Endodermal cell (in vitro differentiated cells): ENCODE data around the gene IMMP2L. TPM values are rescaled to one million over a fixed set of nuclear protein-coding genes. Genes with fewer than 3 reads are reported as not detected.
"Not testable (repeated sequence)": the region's sequence is repeated elsewhere in the genome, so short reads cannot be mapped to it uniquely, and the experiment has no call there.

Experiments used
- DNase-seq: peaks from one replicate; pipeline ENCODE4 v3.0.0-alpha.2; 2017
- H3K27ac ChIP-seq: 2 replicates; pipeline ENCODE4 v1.5.1; 2013; ENCODE audit warnings: mild to moderate bottlenecking, low read depth, low read length, moderate library complexity
- H3K27me3 ChIP-seq: 2 replicates; pipeline ENCODE4 v1.6.1; 2013; ENCODE audit warnings: mild to moderate bottlenecking, low read length, moderate library complexity; ENCODE audit not compliant: insufficient read depth, control insufficient read depth, poor library complexity, severe bottlenecking
- H3K36me3 ChIP-seq: 2 replicates; pipeline ENCODE4 v1.7.0; 2013; ENCODE audit warnings: mild to moderate bottlenecking, low read length, moderate library complexity; ENCODE audit not compliant: control insufficient read depth, insufficient read depth
- H3K4me1 ChIP-seq: one replicate; pipeline ENCODE4 v1.7.0; 2013; ENCODE audit warnings: low read length; ENCODE audit not compliant: control insufficient read depth, insufficient read depth
- H3K4me3 ChIP-seq: 2 replicates; pipeline ENCODE4 v1.5.1; 2013; ENCODE audit warnings: mild to moderate bottlenecking, low read length, moderate library complexity
- H3K9ac ChIP-seq: 2 replicates; pipeline ENCODE4 v1.6.1; 2013; ENCODE audit warnings: mild to moderate bottlenecking, low read length, moderate library complexity; ENCODE audit not compliant: poor library complexity, severe bottlenecking; ENCODE audit errors: extremely low read depth
- H3K9me3 ChIP-seq: 2 replicates; pipeline ENCODE4 v1.6.1; 2013; ENCODE audit warnings: mild to moderate bottlenecking, low read length, moderate library complexity; ENCODE audit not compliant: control insufficient read depth
- H3K27ac Mint-ChIP-seq: 2 replicates; pipeline ENCODE4 v1.8.0; 2020; ENCODE audit warnings: mixed read lengths
- H3K27me3 Mint-ChIP-seq: 2 replicates; pipeline ENCODE4 v1.8.0; 2021; ENCODE audit warnings: mild to moderate bottlenecking, mixed read lengths; ENCODE audit not compliant: insufficient read depth
- H3K36me3 Mint-ChIP-seq: 2 replicates; pipeline ENCODE4 v1.8.0; 2020; ENCODE audit warnings: low read depth, mixed read lengths
- H3K4me1 Mint-ChIP-seq: 2 replicates; pipeline ENCODE4 v1.8.0; 2020; ENCODE audit warnings: mixed read lengths
- H3K4me3 Mint-ChIP-seq: 2 replicates; pipeline ENCODE4 v1.8.0; 2020; ENCODE audit warnings: mild to moderate bottlenecking, moderate library complexity, mixed read lengths
- H3K9me3 Mint-ChIP-seq: 2 replicates; pipeline ENCODE4 v1.8.0; 2020; ENCODE audit warnings: mild to moderate bottlenecking, mixed read lengths
- WGBS, 2 experiments: methylation state at CpG; one replicate each; pipeline versions ENCODE4 v1.1.5 to v1.1.7; 2013; ENCODE audit warnings: missing lambda C conversion rate in 2 of 2, mixed read lengths in 1 of 2; ENCODE audit not compliant: insufficient coverage in 1 of 2, insufficient read length in 1 of 2; 5-methylcytosine and 5-hydroxymethylcytosine counted together
- total RNA-seq, 2 donors: library from RNA; stranded (reverse); fragmentation: NEBNext Ultra II Directional in 1 of 2; extraction: Animal tissue kit (Norgen Biotek cat#: 25700) in 1 of 2; gene quantifications; 2 replicates in 1 of 2; 3 replicates in 1 of 2; pipeline ENCODE4 v1.2.1, GENCODE V29; 2021
- TF ChIP-seq, protein P1 (sequence below): fragments of 200-600 bp; sonication (generic); conservative IDR thresholded peaks from 2 replicates; pipeline ENCODE4 v1.5.0; 2021; ENCODE audit warnings: antibody characterized with exemption, mild to moderate bottlenecking

The IMMP2L gene
- total RNA-seq, 2 donors from 2014 or later: 17.7 to 19.4 TPM

DNA sequence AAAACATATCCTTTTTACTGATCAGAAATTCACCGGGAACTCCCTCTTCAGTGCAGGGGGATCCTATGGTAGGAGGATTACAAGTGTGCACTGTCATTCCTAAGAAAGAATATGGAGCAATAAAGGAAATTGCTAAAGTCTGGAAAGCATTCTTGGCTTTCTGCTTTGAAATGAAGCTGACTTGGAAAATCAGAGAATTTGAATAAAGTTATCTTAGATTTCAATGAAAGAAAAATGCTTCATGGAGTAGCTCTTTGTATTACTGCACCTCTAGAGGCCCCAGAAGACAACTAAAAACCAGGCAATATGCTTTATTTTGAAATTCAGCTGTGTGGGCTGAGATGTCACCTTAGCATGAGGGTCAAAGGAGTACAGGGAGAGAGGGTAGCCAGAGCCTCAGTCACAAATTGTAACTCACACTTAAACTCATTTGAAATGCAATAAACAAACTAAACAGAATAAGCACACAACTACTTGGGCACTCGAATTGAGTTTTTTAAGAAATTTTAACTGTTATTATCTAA, 102.5 kb downstream of the IMMP2L start:
- Histone ChIP-seq H3K9me3 (no peaks in the 10 kb centered on the region), H3K27ac (no peak overlapping the region), H3K4me1 (no peaks in the 10 kb centered on the region), H3K9ac (no peak overlapping the region), H3K4me3 (no peak overlapping the region), H3K27me3 (no peaks in the 10 kb centered on the region), H3K36me3 (no peaks in the 10 kb centered on the region)
- 96 to 100% methylated on average over 1 of the region's 2 CpGs for WGBS, 2 experiments
- Mint-ChIP-seq H3K4me1 (no peaks in the 10 kb centered on the region), H3K27ac (no peak overlapping the region), H3K9me3 (no peaks in the 10 kb centered on the region), H3K4me3 (no peak overlapping the region), H3K27me3 (no peaks in the 10 kb centered on the region), H3K36me3 (no peaks in the 10 kb centered on the region)
- TF ChIP-seq, protein P1, sequence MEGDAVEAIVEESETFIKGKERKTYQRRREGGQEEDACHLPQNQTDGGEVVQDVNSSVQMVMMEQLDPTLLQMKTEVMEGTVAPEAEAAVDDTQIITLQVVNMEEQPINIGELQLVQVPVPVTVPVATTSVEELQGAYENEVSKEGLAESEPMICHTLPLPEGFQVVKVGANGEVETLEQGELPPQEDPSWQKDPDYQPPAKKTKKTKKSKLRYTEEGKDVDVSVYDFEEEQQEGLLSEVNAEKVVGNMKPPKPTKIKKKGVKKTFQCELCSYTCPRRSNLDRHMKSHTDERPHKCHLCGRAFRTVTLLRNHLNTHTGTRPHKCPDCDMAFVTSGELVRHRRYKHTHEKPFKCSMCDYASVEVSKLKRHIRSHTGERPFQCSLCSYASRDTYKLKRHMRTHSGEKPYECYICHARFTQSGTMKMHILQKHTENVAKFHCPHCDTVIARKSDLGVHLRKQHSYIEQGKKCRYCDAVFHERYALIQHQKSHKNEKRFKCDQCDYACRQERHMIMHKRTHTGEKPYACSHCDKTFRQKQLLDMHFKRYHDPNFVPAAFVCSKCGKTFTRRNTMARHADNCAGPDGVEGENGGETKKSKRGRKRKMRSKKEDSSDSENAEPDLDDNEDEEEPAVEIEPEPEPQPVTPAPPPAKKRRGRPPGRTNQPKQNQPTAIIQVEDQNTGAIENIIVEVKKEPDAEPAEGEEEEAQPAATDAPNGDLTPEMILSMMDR: no peak
- DNase-seq: no peak

DNA sequence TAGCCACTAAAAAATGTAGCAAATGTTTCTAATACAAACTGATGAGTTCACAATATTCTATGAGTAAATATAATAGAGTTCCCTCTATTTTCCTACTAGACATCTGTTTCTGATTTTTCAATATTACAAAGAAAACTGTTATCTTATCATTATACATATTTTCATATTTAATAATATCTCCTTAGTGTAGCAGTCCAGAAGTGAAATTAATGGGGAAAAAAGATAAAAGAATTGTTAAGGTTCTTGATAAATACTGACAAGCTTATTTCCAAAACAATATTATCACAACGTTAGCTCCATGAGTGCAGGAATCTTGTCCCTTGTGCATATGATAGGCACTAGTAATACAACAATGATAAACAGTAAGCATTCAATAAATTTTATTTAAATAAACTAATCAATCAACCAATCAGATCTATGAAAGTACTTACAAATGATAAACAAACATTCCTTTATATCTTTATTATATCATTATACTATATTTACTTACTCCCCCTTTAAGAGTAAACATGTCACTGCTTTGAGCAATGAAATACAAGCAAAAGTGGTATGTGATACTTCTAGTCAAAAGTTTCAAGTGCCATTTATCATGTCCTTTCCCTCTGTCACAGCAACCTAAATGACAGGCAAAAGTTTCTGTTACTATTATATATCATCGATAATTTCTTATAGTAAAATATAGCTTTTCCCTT, 103.1 kb downstream of the IMMP2L start:
- H3K27me3 Mint-ChIP-seq: no peaks in the 10 kb centered on the region
- Histone ChIP-seq H3K9ac (no peak overlapping the region), H3K4me3 (no peak overlapping the region), H3K27ac (no peak overlapping the region), H3K27me3 (no peaks in the 10 kb centered on the region), H3K36me3 (no peaks in the 10 kb centered on the region), H3K9me3 (no peaks in the 10 kb centered on the region), H3K4me1 (no peaks in the 10 kb centered on the region)
- no peak overlapping the region for H3K4me3 Mint-ChIP-seq
- H3K27ac Mint-ChIP-seq: no peak overlapping the region
- no peaks in the 10 kb centered on the region for H3K9me3 Mint-ChIP-seq
- no peak for DNase-seq
- no CpG with 5 or more reads among the region's 2 CpGs for WGBS, 2 experiments
- no peaks in the 10 kb centered on the region for H3K4me1 Mint-ChIP-seq
- TF ChIP-seq, protein P1: no peak
- H3K36me3 Mint-ChIP-seq: no peaks in the 10 kb centered on the region

DNA sequence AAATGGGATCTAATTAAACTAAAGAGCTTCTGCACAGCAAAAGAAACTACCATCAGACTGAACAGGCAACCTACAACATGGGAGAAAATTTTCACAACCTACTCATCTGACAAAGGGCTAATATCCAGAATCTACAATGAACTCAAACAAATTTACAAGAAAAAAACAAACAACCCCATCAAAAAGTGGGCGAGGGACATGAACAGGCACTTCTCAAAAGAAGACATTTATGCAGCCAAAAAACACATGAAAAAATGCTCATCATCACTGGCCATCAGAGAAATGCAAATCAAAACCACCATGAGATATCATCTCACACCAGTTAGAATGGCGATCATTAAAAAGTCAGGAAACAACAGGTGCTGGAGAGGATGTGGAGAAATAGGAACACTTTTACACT, 111.6 kb downstream of the IMMP2L start:
- H3K36me3 Mint-ChIP-seq: not testable (repeated sequence)

DNA sequence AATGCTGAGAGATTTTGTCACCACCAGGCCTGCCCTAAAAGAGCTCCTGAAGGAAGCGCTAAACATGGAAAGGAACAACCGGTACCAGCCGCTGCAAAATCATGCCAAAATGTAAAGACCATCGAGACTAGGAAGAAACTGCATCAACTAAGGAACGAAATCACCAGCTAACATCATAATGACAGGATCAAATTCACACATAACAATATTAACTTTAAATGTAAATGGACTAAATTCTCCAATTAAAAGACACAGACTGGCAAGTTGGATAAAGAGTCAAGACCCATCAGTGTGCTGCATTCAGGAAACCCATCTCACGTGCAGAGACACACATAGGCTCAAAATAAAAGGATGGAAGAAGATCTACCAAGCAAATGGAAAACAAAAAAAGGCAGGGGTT, 114.8 kb downstream of the IMMP2L start:
- not testable (repeated sequence) for DNase-seq, H3K36me3 ChIP-seq, H3K4me1 ChIP-seq, H3K4me3 Mint-ChIP-seq, H3K27ac ChIP-seq, H3K27me3 ChIP-seq, H3K4me3 ChIP-seq, H3K36me3 Mint-ChIP-seq, H3K27me3 Mint-ChIP-seq, H3K9me3 Mint-ChIP-seq, H3K9ac ChIP-seq, H3K9me3 ChIP-seq, H3K4me1 Mint-ChIP-seq, H3K27ac Mint-ChIP-seq
- WGBS, 2 experiments: no CpG with 5 or more reads among the region's 6 CpGs

More for the DNA sequence above, 111.6 kb downstream of the IMMP2L start:
- not testable (repeated sequence) for DNase-seq, H3K27ac ChIP-seq, H3K9ac ChIP-seq, H3K4me1 ChIP-seq, H3K9me3 ChIP-seq, H3K27me3 Mint-ChIP-seq, H3K27ac Mint-ChIP-seq, H3K4me1 Mint-ChIP-seq, H3K4me3 Mint-ChIP-seq, H3K4me3 ChIP-seq, H3K36me3 ChIP-seq, H3K9me3 Mint-ChIP-seq, H3K27me3 ChIP-seq
- no CpG with 5 or more reads among the region's 2 CpGs for WGBS, 2 experiments
